Transverse colon (tissue), 4 donors: ENCODE results near the gene FAM228A.

Source experiments
- CTCF ChIP-seq, 5 experiments: fragments of 200-600 bp in 3 of 5; fragments of 450-650 bp in 2 of 5; sonication (generic) in 3 of 5; IDR thresholded peaks; 1 replicate in 2 of 5; 2 replicates in 3 of 5; pipeline ENCODE4 v1.5.1; 2016 to 2017; ENCODE audit warnings: antibody characterized with exemption in 5 of 5, inconsistent platforms in 3 of 5, mild to moderate bottlenecking in 2 of 5, moderate library complexity in 1 of 5
- EP300 ChIP-seq: sonication (generic); formaldehyde crosslinking; IDR thresholded peaks from one replicate; pipeline ENCODE4 v1.6.1; 2017; ENCODE audit warnings: antibody characterized with exemption, low read depth
- POLR2AphosphoS5 ChIP-seq, 3 donors: sonication (generic); formaldehyde crosslinking; IDR thresholded peaks; one replicate each; pipeline ENCODE4 v1.6.1; 2016; ENCODE audit warnings: antibody characterized with exemption in 3 of 3

- TF ChIP-seq CTCF (IDR thresholded peaks at IDR 0.05) (no peak), EP300 (no peak), POLR2AphosphoS5 (IDR thresholded peaks at IDR 0.05) (no peak)
Observed at GRCh38 chr2:24183366-24184069, 8.7 kb downstream of the FAM228A start.
